ENCODE results near the gene VSTM4. TPM values are rescaled to one million over a fixed set of nuclear protein-coding genes. Genes with fewer than 3 reads are reported as not detected.

Gene VSTM4
- total RNA-seq, 1 donor from 2014 or later = 16.0 TPM

- DNase-seq (ENCODE audit: low spot score) = no peak
Measured at GRCh38 chr10:49091450-49092210, 23.7 kb downstream of the VSTM4 start.

GRCh38 chr10:49090696-49091380, 24.5 kb downstream of the VSTM4 start:
- DNase-seq (ENCODE audit: low spot score) = no peak

GRCh38 chr10:49090189-49090575, 25.1 kb downstream of the VSTM4 start:
- no peak for DNase-seq (ENCODE audit: low spot score)

- DNase-seq (ENCODE audit: low spot score) = no peak
Measured at GRCh38 chr10:49089557-49090188, 25.6 kb downstream of the VSTM4 start.

- DNase-seq (ENCODE audit: low spot score) = no peak
Measured at GRCh38 chr10:49089152-49089551, 26.2 kb downstream of the VSTM4 start.

- no peak for DNase-seq (ENCODE audit: low spot score)
Measured at GRCh38 chr10:49086889-49087288, 28.4 kb downstream of the VSTM4 start.

- no peak for DNase-seq (ENCODE audit: low spot score)
Measured at GRCh38 chr10:49083261-49083660, 32.1 kb downstream of the VSTM4 start.

GRCh38 chr10:49082766-49083165, 32.6 kb downstream of the VSTM4 start:
- no peak for DNase-seq (ENCODE audit: low spot score)

- no peak for DNase-seq (ENCODE audit: low spot score)
Measured at GRCh38 chr10:49081547-49082275, 33.6 kb downstream of the VSTM4 start.

- DNase-seq (ENCODE audit: low spot score) = no peak
Measured at GRCh38 chr10:49080965-49081364, 34.4 kb downstream of the VSTM4 start.

- DNase-seq (ENCODE audit: low spot score) = no peak
Measured at GRCh38 chr10:49080071-49080470, 35.3 kb downstream of the VSTM4 start.

- DNase-seq (ENCODE audit: low spot score) = no peak
Measured at GRCh38 chr10:49079499-49079898, 35.8 kb downstream of the VSTM4 start.

GRCh38 chr10:49079072-49079471, 36.2 kb downstream of the VSTM4 start:
- DNase-seq (ENCODE audit: low spot score) = no peak

- DNase-seq (ENCODE audit: low spot score) = no peak
Measured at GRCh38 chr10:49078433-49078832, 36.9 kb downstream of the VSTM4 start.

GRCh38 chr10:49076741-49077521, 38.4 kb downstream of the VSTM4 start:
- no peak for DNase-seq (ENCODE audit: low spot score)

- DNase-seq (ENCODE audit: low spot score) = no peak
Measured at GRCh38 chr10:49076319-49076718, 39.0 kb downstream of the VSTM4 start.

- DNase-seq (ENCODE audit: low spot score) = no peak
Measured at GRCh38 chr10:49075743-49076142, 39.6 kb downstream of the VSTM4 start.

GRCh38 chr10:49074836-49075682, 40.3 kb downstream of the VSTM4 start:
- DNase-seq (ENCODE audit: low spot score) = no peak

- DNase-seq (ENCODE audit: low spot score) = no peak
Measured at GRCh38 chr10:49072166-49072885, 43.0 kb downstream of the VSTM4 start.
